ENCODE data around the gene PIP5K1B.

Gene PIP5K1B

DNA sequence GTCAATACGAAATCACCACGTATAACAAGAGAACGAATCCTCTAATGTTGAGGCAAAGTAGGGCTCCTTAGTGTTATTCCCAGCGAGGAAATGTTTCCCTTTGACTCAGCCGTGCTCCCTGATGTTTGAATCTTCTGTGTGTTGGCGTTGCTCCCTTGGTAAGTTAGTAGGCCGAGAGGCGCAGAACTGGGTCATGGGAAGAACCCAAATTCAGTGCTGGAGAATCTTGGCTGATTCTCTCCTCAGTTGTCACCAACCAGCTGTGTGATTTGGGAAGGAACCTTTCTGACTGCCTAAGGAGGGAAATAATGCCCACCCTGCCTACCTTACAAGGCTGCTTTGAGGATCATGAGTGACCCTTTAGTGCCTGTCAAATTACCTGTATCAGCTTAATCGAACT, 286.4 kb downstream of the PIP5K1B start:
- no peak for TF ChIP-seq CTCF (IDR thresholded peaks at IDR 0.05; ENCODE audit: low read depth, low read length)
- in situ Hi-C loops (cut with HindIII; ENCODE audit: low sequenced_read_pairs), result no loop called here
- H3K4me3 ChIP-seq (ENCODE audit: low read depth, low read length), result no peak overlapping the region
- no peak for DNase-seq (ENCODE audit: low read depth, low spot score)

DNA sequence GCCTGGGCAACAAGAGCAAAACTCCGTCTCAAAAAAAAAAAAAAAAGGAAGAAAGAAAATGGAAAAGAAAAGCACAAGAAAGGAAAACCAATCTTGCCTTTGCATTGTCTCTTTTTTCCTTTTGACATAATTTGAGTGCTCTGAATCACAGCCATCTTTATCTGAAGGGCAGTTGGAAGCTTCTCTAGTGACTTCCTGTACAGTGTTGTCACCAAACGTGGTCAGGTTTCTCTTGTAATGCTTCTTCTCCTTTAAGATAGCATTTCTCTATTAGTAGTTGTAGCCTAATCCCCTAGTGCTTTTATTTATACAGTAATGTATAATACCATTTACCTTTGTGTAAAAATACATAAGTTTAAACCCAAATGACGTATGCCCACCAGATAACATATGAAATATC, 290.7 kb downstream of the PIP5K1B start:
- no peak for DNase-seq (ENCODE audit: low read depth, low spot score)

GRCh38 chr9:68996462-68996861, 291.4 kb downstream of the PIP5K1B start:
- no peak overlapping the region for H3K4me3 ChIP-seq (ENCODE audit: low read depth, low read length)
- TF ChIP-seq CTCF (IDR thresholded peaks at IDR 0.05; ENCODE audit: low read depth, low read length), result no peak
- no peak for DNase-seq (ENCODE audit: low read depth, low spot score)
- in situ Hi-C loops (cut with HindIII; ENCODE audit: low sequenced_read_pairs), result no loop called here

More for the DNA sequence above, 290.7 kb downstream of the PIP5K1B start:
- TF ChIP-seq CTCF (IDR thresholded peaks at IDR 0.05; ENCODE audit: low read depth, low read length), result no peak
- in situ Hi-C loops (cut with HindIII; ENCODE audit: low sequenced_read_pairs), result no loop called here
- no peak overlapping the region for H3K4me3 ChIP-seq (ENCODE audit: low read depth, low read length)

DNA sequence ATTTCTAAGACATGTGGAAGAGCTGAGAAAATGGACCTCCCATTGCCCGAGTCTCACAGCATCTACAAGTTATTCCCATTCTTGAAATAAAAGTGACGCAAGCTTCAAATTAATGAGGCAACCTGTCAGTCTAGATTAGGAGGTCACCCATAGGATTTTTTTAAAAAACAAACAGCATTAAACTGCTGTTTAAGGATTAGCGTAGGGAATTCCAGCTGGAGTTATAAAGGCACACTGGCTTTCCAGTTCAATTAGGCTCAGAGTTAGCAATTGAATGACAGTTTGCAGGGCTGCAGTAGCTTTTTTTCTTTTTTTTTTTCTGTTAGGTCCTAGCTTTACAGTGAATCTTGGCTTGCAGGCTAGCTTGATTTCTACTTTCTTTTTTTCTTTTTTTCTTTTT, 292.6 kb downstream of the PIP5K1B start:
- no peak for TF ChIP-seq CTCF (IDR thresholded peaks at IDR 0.05; ENCODE audit: low read depth, low read length)
- in situ Hi-C loops (cut with HindIII; ENCODE audit: low sequenced_read_pairs), result no loop called here
- no peak for DNase-seq (ENCODE audit: low read depth, low spot score)
- H3K4me3 ChIP-seq (ENCODE audit: low read depth, low read length), result no peak overlapping the region

DNA sequence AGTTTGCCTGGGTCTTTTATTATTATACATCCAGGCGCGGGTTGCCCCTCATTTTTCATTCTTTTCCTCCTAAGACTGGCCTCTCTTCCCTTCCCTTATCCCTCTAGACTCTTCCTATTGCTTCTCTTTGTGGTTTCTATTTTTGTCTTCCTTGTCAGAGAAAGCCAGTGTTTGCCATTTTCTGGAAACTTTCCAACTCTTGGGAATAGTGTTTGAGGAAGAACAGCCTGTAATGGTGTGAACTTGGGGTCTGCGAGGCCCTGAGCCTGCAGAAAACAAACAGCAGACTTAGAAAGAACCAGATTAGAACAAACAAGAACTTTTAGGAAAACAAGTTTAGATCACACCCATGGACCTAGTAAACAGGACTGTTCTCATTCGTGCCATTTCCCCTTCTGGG, 293.3 kb downstream of the PIP5K1B start:
- in situ Hi-C loops (cut with HindIII; ENCODE audit: low sequenced_read_pairs), result no loop called here
- DNase-seq (ENCODE audit: low read depth, low spot score), result no peak
- TF ChIP-seq CTCF (IDR thresholded peaks at IDR 0.05; ENCODE audit: low read depth, low read length), result no peak
- no peak overlapping the region for H3K4me3 ChIP-seq (ENCODE audit: low read depth, low read length)

DNA sequence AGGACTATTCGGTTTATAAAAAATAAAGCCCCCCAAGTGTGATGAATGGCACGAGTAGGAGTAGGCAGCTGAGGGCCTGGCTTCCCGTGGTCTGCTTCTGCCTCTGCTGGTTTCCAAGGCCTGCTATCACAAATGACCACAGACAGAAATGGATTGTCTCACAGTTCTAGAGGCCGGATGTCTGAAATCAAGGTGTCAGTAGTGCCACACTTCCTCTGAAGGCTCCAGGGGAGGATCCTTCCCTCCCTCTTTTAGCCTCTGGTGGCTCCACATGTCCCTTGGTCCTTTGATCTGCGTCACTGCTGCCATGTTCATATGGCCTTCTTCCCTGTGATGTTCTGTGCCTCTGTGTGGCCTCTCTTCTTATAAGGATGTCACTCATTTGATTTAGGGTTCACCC, 293.8 kb downstream of the PIP5K1B start:
- in situ Hi-C loops (cut with HindIII; ENCODE audit: low sequenced_read_pairs), result no loop called here
- TF ChIP-seq CTCF (IDR thresholded peaks at IDR 0.05; ENCODE audit: low read depth, low read length), result no peak
- DNase-seq (ENCODE audit: low read depth, low spot score), result no peak
- H3K4me3 ChIP-seq (ENCODE audit: low read depth, low read length), result no peak overlapping the region

Data from astrocyte of the spinal cord (primary cell).